GM18498 (cell line): ENCODE results near the gene CCDC88A.
"Not testable (repeated sequence)": the region's sequence is repeated elsewhere in the genome, so short reads cannot be mapped to it uniquely, and the experiment has no call there.

Experiments used
- ATAC-seq: cut with Tn5 transposase; IDR thresholded peaks from one replicate; pipeline ENCODE4 v1.9.1; 2021; ENCODE audit warnings: mild to moderate bottlenecking, moderate library complexity; ENCODE audit not compliant: unreplicated experiment

Gene CCDC88A

GRCh38 chr2:55327470-55328230 lies 92.0 kb downstream of the CCDC88A start:
- no peak for ATAC-seq

- ATAC-seq = no peak
Measured at GRCh38 chr2:55314985-55315384, 104.7 kb downstream of the CCDC88A start.

GRCh38 chr2:55311444-55311870 lies 108.2 kb downstream of the CCDC88A start:
- ATAC-seq = peak; percentile 93

GRCh38 chr2:55309446-55309845 lies 110.2 kb downstream of the CCDC88A start:
- no peak for ATAC-seq

- ATAC-seq = peak; percentile 81
Measured at GRCh38 chr2:55302241-55302640, 117.4 kb downstream of the CCDC88A start.

GRCh38 chr2:55301277-55301676 lies 118.4 kb downstream of the CCDC88A start:
- ATAC-seq = no peak

- ATAC-seq = peak; percentile 57
Measured at GRCh38 chr2:55296393-55296792, 123.3 kb downstream of the CCDC88A start.

GRCh38 chr2:55283083-55283482 lies 136.6 kb downstream of the CCDC88A start:
- no peak for ATAC-seq

GRCh38 chr2:55282110-55282917 lies 137.3 kb downstream of the CCDC88A start:
- ATAC-seq = peak; percentile 98

- ATAC-seq = not testable (repeated sequence)
Measured at GRCh38 chr2:55280851-55281546, 138.7 kb downstream of the CCDC88A start.

- ATAC-seq = not testable (repeated sequence)
Measured at GRCh38 chr2:55279859-55280424, 139.7 kb downstream of the CCDC88A start.

GRCh38 chr2:55279214-55279835 lies 140.3 kb downstream of the CCDC88A start:
- not testable (repeated sequence) for ATAC-seq

GRCh38 chr2:55277310-55277709 lies 142.3 kb downstream of the CCDC88A start:
- ATAC-seq = no peak

- not testable (repeated sequence) for ATAC-seq
Measured at GRCh38 chr2:55274346-55274745, 145.3 kb downstream of the CCDC88A start.

- no peak for ATAC-seq
Measured at GRCh38 chr2:55269645-55269990, 150.0 kb downstream of the CCDC88A start.

- ATAC-seq = peak; percentile 98
Measured at GRCh38 chr2:55268907-55269644, 150.6 kb downstream of the CCDC88A start, which contains the start of gene MTIF2. MTIF2 (minus strand) TSS chr2:55269231; CDS start chr2:55263858, 5,373 bp downstream.

GRCh38 chr2:55268288-55268906 lies 151.3 kb downstream of the CCDC88A start:
- no peak for ATAC-seq

- ATAC-seq = not testable (repeated sequence)
Measured at GRCh38 chr2:55259586-55259985, 160.1 kb downstream of the CCDC88A start.

- ATAC-seq = no peak
Measured at GRCh38 chr2:55252832-55253231, 166.8 kb downstream of the CCDC88A start.
